Measurements from ENCODE around the gene F13A1.

F13A1 gene

GRCh38 chr6:6176586-6177228 lies 143.8 kb downstream of the F13A1 start:
- TF ChIP-seq REST (IDR thresholded peaks at IDR 0.05; ENCODE audit: insufficient read depth in 1 of 2, low read depth in 2 of 2, low read length in 2 of 2) (no peak), FOXP2 (optimal IDR thresholded peaks at IDR 0.05; ENCODE audit: borderline replicate concordance, extremely low read depth, extremely low read length, insufficient read depth) (no peak), SIN3A (IDR thresholded peaks at IDR 0.05; ENCODE audit: borderline replicate concordance, insufficient read depth, low read length) (no peak), POLR2AphosphoS5 (IDR thresholded peaks at IDR 0.05; ENCODE audit: low read depth, low read length) (no peak), TAF1 (IDR thresholded peaks at IDR 0.05; ENCODE audit: borderline replicate concordance, insufficient read depth, low read length) (no peak)

GRCh38 chr6:6176127-6176526 lies 144.3 kb downstream of the F13A1 start:
- no peak for TF ChIP-seq POLR2AphosphoS5 (IDR thresholded peaks at IDR 0.05; ENCODE audit: low read depth, low read length)
- TF ChIP-seq TAF1 (IDR thresholded peaks at IDR 0.05; ENCODE audit: borderline replicate concordance, insufficient read depth, low read length), result no peak
- no peak for TF ChIP-seq REST (IDR thresholded peaks at IDR 0.05; ENCODE audit: insufficient read depth in 1 of 2, low read depth in 2 of 2, low read length in 2 of 2)
- TF ChIP-seq SIN3A (IDR thresholded peaks at IDR 0.05; ENCODE audit: borderline replicate concordance, insufficient read depth, low read length), result no peak
- no peak for TF ChIP-seq FOXP2 (optimal IDR thresholded peaks at IDR 0.05; ENCODE audit: borderline replicate concordance, extremely low read depth, extremely low read length, insufficient read depth)

- TF ChIP-seq FOXP2 (optimal IDR thresholded peaks at IDR 0.05; ENCODE audit: borderline replicate concordance, extremely low read depth, extremely low read length, insufficient read depth) (no peak), TAF1 (IDR thresholded peaks at IDR 0.05; ENCODE audit: borderline replicate concordance, insufficient read depth, low read length) (no peak), REST (IDR thresholded peaks at IDR 0.05; ENCODE audit: insufficient read depth in 1 of 2, low read depth in 2 of 2, low read length in 2 of 2) (no peak), SIN3A (IDR thresholded peaks at IDR 0.05; ENCODE audit: borderline replicate concordance, insufficient read depth, low read length) (no peak), POLR2AphosphoS5 (IDR thresholded peaks at IDR 0.05; ENCODE audit: low read depth, low read length) (no peak)
Measured at GRCh38 chr6:6169141-6169540, 151.3 kb downstream of the F13A1 start.

GRCh38 chr6:6166064-6166463 lies 154.4 kb downstream of the F13A1 start:
- no peak for TF ChIP-seq SIN3A (IDR thresholded peaks at IDR 0.05; ENCODE audit: borderline replicate concordance, insufficient read depth, low read length)
- TF ChIP-seq POLR2AphosphoS5 (IDR thresholded peaks at IDR 0.05; ENCODE audit: low read depth, low read length), result no peak
- TF ChIP-seq REST (IDR thresholded peaks at IDR 0.05; ENCODE audit: insufficient read depth in 1 of 2, low read depth in 2 of 2, low read length in 2 of 2), result no peak
- TF ChIP-seq FOXP2 (optimal IDR thresholded peaks at IDR 0.05; ENCODE audit: borderline replicate concordance, extremely low read depth, extremely low read length, insufficient read depth), result no peak
- no peak for TF ChIP-seq TAF1 (IDR thresholded peaks at IDR 0.05; ENCODE audit: borderline replicate concordance, insufficient read depth, low read length)
